Fibroblast of skin of left biceps (primary cell): ENCODE measurements around the gene LRRC28.
"Not testable (repeated sequence)": the region's sequence is repeated elsewhere in the genome, so short reads cannot be mapped to it uniquely, and the experiment has no call there.

ENCODE experiments used
- DNase-seq, 2 experiments: peaks; one replicate each; pipeline ENCODE4 v3.0.0-alpha.2; 2013; ENCODE audit warnings: low read depth in 2 of 2

Gene LRRC28

DNA sequence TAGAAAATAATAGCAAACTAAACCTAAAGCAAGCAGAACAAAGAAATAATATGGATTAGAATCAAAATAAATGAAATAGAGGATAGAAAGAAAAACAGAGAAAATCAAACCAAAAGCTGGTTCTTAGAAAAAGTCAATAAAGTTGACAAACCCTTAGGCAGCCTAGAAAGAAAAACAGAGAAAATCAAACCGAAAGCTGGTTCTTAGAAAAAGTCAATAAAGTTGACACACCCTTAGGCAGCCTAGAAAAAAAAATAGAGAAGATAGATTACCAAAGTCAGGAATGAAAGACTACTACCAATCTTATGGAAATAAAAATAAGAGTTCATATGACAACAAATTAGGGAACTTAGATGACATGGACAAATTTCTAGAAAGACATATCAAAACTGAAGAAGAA is 142.4 kb downstream of the LRRC28 start:
- DNase-seq: no peak

DNA sequence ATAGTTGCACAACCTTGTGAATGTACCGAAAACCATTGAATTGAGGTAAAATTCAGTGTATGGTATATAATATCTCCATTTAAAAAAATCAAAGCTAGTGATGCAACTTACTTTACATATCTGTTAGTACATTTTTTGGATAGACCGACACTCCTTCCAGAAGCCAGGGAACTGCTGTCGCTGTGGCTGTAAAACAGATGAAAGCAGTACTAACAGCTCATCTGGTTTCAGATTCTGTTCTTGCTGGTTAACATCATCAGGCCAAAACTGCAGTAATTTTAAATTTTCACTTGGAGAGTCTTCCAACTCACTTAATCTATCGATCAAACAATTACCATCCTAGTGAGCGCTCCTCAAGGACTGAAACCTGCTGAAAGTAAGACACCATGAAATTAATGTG is 145.1 kb downstream of the LRRC28 start:
- DNase-seq: no peak

DNA sequence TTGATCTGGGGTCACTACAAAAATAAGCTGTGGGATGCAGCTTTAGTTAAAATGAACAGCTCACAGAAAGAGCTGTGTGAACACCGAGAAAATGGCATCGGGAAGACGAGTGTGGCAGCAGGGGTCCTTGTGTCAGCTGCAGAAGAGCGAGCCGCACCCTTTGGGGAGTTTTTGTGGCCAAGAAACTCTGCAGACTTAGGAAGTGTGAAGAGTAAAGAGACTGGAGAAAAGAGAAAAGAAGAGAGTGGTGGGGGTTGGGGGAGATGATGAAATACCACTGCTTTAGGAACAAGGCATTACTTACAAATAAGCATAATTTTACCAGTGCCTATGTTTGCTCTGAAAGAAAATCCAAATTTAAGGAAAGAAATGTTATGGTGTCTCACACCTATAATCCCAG is 147.8 kb downstream of the LRRC28 start:
- DNase-seq: no peak

DNA sequence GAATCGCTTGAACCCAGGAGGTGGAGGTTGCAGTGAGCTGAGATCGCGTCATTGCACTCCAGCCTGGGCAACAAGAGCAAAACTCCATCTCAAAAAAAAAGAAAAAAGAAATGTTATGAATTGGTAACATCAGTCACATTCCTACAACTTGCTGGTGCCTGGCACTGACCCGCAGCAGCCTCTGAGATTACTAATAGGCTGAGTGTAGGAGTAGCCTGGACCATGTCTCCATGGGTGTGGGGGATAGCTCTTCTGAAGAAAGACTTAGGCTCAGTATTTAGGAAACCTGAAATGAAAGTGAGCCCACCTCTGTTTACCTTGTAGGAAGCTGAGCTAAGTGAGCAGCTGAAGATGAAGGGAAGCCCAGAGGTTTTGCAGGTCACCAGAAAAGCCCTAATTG is 148.3 kb downstream of the LRRC28 start:
- no peak for DNase-seq

DNA sequence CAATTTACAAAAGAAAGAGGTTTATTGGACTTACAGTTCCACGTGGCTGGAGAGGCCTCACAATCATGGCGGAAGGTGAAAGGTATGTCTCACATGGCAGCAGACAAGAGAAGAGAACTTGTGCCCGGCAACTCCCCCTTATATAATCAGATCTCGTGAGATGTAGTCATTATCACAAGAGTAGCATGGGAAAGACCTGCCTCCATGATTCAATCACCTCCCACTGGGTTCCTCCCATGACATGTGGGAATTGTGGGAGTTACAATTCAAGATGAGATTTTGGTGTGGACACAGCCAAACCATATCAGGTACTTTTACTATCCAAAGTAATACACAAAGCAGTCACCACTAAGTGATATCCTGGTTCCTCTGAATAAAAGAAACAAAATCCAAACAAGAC is 149.9 kb downstream of the LRRC28 start:
- DNase-seq: not testable (repeated sequence)

DNA sequence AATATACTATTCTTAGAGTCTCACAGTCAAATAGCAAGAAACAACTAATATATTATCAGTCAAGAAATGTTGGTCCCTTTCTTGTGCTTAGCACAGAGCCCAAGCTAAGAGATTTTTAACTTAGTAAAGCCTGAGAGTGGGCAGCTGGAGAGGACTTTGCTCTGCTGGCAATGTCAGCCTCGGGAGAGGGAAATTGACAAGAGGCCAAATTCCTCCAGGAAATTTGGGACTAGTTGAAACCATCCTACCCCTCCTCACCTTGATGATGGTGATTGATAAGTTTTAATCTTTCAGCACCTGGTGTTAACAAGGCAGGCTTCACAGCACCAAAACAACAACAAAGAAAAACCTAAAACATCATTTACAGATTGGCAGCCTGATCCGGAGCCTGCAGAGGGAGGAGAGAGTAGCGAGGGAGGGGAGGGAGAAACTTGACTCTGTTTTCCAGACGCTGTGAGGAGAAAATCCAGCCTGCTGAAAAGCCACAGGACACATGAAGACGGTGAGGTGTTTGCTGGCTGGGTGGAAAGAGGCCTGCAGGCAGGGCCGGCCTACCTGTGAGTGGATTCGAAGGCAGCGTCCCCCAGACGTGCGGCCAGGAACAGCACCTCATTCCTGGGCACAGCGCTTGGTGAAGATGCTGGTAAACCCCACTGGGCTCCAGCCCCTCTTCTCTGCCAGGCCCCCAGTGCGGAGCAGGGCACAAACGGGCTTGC is 150.9 kb downstream of the LRRC28 start:
- no peak for DNase-seq

DNA sequence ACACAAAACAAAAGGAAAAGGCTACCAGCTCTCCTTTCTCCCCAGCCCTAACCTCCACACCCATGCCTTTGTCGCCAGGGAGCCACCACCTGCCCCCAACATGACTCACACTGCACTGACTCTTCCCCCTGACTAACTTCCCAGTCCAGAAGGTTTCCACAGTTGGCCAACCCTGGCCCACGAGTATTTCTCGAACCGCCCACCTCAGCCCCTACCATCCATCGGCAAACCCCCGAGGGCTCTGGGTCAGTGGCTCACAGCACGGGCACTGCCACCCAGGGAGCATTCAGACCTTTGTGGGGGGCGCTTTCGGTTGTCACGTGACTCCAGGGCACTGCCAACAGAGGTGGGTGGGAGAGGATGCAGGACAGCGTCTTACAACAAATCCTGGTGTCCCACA is 152.3 kb downstream of the LRRC28 start:
- no peak for DNase-seq

DNA sequence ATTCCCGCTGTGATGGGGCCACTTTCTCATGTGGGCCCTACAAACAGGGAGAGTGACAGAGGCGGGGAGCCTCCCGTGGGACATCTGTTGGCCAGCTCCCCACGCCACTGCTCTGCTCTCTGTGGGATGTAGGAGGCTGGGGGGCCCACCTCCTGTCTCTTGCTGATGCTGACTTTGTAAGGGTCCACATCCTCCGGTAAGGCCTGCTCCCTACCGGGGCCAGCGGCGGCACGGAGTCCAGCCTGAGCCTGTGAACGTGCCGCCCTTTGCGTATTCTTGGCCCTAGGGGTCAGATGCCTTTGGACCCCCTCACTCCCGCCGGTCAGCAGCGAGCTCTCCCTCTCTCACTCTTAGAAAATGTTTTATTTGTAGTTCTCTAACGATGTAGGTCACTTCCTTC is 153.2 kb downstream of the LRRC28 start:
- DNase-seq: no peak

DNA sequence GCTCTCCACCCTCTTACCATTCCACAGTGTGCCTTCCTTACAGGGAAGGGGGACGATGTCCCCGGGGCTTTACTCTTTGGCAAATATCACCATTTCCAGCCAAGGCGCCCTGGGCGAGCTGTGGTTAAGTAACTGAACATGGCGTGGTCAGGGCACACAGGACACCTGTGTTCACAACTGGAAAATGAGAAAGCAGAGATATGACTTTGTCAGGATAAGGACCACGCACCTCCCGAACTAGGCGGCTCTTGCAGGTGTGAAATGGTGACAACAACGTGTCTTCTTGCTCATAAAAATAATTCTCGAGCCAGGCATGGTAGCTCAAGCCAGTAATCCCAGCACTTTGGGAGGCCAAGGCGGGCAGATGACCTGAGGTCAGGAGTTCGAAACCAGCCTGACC is 154.8 kb downstream of the LRRC28 start:
- DNase-seq: no peak

DNA sequence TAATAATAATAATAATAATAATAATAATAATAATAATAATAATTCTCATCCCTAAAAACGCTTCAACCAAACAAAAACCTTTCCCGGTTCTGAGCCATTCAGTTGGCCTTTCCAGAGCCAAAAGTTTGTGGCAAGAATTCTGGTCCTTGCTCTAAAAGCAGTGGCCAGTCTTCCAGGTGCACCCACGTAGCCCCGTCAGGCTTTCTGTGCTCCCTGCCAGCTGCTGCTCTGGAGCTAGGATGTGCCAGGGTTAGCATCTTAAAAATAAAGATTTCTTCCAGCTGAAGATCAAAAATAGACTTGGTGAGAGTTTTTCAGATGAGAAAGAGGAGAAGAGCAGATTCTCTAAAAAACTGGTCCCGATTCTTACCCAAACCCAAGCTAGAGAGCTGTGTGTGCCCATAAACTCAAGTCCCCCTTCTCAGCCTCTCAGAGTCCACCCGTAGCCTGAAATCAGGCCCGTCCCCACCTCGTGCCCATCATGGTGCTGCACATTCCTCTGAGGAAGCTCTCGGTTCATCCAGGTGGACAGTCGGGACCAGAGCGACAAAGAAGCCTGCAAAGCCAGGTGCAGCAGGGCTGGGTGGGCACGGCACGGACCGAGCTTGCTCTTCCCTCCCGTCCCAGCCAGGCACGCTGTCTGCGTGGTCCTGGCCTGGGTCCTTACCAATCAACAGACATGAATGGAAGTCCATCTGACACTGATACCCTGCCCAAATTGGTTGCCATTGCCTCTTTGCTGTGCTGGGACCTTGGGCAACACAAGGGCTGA is 155.6 kb downstream of the LRRC28 start:
- no peak for DNase-seq

DNA sequence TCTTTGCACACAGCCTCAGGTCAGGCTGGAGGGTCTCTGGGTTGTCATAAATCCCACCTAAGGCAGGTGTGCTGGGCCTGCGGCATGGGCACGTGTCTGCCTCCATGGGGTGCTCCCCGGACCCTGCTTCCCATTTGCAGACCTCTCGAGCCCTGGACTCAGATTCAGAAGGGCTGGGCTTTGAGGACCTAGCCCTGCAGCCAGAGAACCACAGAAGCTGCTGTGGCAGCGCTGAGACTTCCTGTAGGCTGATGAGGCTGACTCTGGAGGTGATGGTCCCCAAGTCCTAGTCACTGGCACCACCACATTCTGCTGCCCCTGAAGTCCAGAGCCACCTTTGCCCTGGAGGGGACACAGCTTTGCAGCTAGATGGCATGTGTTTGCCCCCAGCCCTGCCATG is 156.4 kb downstream of the LRRC28 start:
- no peak for DNase-seq

DNA sequence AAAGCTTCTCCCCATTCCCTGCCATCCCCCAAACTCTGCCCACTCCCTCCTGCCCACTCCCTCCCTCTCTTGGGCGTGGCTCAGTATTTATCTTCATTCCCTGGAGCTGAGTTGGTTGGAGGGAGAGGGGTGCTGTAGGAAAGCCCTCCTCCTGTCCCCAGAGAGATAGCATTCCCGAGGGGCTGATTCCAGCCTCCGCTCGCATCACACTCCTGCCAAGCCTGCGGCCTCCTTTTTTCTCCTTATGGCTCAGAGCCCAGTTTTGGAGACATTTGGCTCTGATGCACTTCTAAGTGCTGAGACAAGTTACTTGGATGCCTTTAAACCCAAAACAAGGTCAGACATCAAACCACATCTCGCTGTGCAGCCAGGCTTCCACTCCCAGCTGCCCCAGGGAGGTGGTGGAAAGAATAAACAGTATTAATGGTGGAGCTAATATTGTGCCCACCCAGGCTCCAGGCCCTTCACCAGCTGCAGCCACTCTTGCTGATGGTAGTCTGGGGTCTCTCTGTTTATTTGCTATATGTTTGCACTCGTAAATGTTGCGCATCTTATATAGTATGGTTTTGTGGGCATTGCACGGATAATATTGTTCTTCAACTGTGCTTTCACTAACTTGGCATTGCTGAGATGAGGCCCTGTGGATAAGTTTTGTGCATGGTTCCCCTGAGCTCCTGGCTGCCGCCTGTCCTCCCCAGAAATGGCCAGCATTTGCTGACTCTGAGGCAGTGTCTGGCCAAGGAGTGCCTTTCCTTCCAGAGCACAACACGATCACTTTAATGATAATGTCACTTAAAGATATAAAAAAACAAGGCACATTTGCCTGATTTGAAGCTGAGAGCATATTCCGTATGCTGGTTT is 157.2 kb downstream of the LRRC28 start:
- DNase-seq: peak; percentile 70 to 75

DNA sequence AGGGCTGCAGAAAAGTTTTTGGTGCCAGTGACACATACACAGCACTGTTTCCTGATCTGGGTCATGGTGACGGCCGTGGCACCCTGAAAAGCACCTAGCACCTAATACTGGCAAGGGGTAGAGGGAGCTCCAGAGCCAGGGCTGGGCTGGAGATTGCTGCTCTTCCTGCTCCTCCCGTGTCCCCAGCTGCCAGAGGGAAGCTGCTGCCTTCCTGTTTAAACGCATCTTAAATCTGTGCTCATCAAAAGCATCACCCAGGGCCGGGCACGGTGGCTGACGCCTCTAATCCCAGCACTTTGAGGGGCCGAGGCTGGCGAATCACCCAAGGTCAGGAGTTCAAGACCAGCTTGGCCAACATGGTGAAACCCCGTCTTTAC is 157.8 kb downstream of the LRRC28 start:
- peak; percentile 15 for DNase-seq

DNA sequence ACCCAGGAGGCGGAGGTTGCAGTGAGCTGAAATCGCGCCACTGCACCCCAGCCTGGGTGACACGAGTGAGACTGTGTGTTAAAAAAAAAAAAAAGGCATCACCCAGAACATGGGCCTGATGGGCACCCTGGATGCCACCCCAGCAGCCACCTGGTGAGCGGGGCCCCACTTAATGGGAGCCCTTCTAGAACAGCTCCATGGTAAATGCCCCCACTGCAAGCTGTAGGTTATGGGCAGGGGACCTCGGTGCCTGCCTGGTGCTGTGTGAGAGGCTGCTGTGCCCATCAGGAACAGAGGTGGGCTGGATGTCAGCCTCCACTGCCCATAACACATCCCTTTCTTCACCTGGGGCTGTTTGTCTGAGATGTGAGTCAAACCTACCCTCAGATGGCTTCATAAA is 158.3 kb downstream of the LRRC28 start:
- no peak for DNase-seq

DNA sequence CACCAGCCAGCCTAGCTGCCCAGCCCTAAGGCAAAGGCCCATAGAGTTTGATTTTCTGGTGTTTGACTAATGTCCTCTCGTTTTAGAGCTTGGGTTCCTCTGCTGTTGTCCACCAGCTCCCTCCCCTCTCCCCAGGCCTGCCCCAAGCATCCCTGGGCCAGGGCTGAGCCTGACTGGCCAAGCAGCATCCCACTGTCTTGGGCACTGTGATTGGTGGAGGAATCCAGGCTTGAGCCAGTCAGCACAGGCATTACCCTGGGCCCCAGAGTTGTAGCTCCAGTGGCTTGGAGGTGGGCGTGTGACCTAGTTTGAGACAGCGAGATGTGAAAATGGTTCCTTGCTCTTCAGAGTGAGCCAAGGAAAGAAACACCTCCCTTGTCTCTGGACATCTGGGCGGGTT is 159.2 kb downstream of the LRRC28 start:
- no peak for DNase-seq

DNA sequence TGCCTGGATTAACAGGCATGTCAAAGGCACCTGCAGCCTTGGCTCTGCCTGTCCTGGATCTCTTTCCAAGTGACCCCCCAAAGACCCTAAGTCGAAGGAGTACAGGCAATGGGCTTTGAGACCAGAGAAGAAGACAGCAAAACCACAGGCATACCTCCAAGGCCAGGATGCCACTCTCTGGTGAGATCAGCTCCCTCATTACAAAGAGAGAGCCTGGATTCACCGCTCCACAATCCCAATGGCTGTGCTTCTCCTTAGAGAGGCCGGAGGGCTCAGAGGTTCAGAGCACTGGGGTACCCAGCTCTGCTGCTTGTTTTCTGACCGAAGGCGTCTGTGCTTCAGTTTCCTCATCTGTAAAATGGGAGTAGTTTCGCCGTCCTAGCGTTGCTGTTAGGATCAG is 160.0 kb downstream of the LRRC28 start:
- DNase-seq: no peak

DNA sequence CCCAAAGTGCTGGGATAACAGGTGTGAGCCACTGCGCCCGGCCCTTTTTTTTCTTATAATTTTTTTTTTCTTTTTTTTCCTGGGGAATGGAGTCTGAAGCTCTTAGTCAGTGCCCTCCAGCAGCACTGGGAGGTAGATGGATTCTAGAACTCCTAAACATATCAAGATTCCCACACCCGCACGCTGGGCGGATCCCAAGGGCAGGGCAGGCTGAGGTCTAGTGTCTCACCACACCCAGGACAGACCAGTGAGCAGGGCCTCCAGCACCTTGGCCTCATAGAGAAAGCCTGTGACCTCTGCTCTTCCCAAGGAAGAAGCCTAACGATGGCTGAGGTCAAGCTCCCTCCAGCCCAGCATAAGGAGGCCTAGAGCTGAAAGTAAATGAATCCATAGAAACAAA is 160.8 kb downstream of the LRRC28 start:
- no peak for DNase-seq

DNA sequence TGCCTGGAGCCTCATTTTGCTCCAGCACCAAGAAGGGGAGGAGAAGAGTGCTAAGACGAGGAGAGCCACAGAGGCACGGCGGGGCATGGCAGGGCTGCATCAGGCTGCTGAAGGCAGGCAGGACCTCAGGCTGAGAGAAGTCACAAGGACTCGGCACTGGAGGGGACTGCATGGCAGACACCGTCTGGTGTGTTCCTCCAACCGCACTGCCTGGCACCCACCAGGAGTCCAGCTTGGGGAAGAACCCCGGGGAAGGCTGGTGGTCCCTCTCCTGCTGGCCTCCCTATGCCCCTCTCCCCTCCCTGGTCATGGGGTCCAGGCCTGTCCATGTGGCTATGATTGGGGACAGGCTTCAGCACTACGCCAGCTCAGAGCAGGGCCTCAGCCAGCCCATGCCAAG is 161.3 kb downstream of the LRRC28 start:
- DNase-seq: no peak

DNA sequence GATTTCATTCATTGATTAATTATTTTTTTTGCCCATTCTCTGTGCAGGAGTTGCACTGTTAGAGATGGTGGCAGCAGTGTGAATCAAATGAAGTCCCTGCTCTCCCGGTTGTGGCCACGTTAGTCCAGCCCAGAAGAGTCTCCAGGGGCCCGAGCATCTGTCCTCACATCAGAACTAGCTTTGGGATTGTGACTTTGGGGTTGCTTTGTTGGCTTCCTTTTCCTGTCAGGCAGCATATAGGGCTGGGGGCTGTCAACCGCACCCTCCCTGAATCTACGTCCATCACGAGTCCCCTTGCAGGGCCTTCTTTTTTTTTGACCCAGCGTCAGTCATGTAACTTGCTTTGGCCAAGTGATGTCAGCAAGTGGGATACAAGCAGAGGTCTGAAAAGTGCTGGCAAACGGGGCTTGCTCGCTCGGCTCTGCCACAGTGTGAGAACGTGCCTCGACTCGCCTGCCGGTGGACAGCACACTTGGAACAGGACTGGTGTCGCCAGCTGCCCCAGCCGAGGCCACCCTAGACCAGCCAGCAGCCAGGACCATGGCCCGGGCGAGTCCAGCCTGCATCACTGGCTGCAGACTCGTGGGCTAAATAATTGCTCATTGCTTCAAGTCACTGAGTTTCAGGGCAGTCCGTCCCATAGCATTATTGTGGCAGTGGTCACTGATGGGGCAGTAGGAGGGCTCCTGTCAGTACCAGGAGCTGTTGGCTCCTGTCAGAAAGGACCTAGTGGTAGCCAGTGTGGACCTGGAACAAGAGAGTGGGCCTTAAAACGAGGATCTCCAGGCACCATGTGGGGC is 162.9 kb downstream of the LRRC28 start:
- no peak for DNase-seq

DNA sequence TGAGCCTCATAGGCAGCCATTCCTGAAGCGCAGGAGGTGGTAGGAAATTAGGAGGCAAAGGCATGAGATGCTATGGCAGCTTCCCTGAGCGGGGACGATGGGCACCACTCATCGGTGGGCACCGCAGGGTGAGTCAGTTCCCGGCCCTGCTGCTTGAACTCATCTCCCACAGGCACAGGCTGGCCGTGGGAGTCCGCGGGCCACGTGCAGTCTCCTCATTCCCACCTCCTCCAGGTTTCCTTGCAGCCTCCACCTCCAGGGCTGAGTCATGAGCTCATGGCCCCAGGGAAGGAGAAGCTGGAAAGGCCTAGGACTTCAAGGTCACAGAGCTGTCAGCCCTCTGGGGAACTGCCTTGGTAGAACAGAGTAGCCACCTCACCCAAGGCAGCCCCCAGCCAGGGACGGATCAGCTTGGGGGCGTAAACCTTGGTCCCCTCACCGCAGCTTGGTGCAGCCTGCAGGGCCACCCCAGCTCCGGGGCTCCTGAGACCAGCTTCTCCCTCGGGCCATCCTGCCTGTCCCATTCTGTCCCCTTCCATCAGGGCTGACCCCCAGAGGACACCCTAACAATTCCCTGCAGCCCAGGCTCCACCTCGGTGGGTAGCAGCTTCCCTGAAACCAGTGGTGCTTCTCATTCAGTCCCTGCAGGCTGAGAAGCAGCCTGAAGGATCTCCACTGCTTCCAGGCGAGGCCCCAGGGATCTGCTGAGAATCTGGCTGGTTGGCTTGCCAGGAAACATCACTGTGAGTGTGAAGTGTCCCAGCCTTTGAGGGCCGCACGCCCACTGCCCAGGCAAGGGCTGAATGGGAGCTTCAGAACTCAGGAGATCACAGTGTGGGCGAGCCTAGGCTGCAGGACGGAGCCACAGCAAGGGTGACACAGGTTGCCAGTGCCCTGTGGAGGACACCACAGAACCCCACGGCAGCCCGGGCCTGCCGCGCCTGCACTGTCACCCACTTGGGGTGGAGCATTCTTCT is 163.8 kb downstream of the LRRC28 start:
- no peak for DNase-seq
